Epithelial cell of proximal tubule (primary cell): ENCODE results near the gene SCO2. TPM values are rescaled to one million over a fixed set of nuclear protein-coding genes. Genes with fewer than 3 reads are reported as not detected.

ENCODE experiments used
- DNase-seq: peaks from one replicate; pipeline ENCODE4 v3.0.0-alpha.2; 2011; ENCODE audit warnings: low read depth
- H3K4me3 ChIP-seq: 2 replicates; pipeline ENCODE4 v1.5.1; 2011; ENCODE audit warnings: low read depth, mild to moderate bottlenecking, low read length
- total RNA-seq: library from RNA; depleted of rRNA; stranded (reverse); fragments of >200 nt; gene quantifications from 2 replicates; pipeline ENCODE4 v1.2.3, GENCODE V29; 2015
- TF ChIP-seq, protein P1 (sequence below): conservative IDR thresholded peaks from 2 replicates; pipeline ENCODE4 v1.5.1; 2012; ENCODE audit warnings: low read depth, mild to moderate bottlenecking, low read length

The SCO2 gene
- total RNA-seq, 1 donor from 2014 or later = not detected

DNA sequence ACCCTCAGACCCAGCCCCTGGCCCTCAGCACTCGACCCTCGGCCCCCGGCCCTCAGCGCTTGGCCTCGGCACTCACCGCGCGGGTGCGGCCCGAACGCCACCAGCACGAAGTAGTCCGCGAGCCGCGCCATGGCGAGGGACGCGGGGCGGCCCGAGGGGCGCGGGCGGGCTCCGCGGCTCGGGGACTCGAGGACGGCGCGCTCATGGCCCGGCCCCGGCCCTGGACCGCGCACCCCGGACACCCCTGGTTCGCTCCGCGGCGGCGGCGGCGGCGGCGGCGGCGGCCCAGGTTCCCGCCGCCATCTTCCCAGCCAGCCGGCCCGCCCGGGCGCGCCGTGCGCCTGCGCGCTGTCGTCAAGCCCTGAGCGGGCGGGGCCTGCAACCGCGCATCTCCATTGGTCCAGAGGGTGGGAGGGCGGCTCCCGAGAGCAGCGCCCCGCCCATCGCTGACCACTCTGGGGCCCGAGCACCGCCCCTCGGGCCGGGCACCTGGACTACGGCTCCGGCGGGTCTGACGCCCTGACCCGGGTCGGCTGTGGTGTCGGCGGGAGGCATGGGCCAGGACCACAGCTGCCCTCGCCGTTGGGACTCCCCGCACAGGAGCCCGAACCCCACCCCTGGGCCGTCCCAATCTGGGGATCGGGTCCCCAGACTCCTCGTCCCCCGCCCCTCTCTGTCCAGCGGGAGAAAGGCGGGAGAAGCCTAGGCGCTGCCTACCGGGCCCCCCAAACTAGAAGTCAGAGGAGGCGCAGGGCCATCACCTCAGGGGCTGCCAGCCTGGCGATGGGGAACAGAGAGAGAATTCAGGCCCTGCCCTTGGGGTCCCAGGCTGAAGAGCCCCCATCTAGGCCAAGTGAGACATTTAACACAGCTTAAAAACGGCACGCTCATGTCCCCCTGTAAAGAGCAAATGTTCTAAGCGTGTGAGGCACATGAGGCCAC lies 50.4 kb downstream of the SCO2 start, which contains the start of gene SBF1:
Gene SBF1, minus strand, starts transcription at position 326 of the 942 bp plus-strand sequence. Its CDS starts 195 bp downstream, at position 131.
- peak within 1 kb of the TSS; percentile 79 for H3K4me3 ChIP-seq
- TF ChIP-seq, protein P1, sequence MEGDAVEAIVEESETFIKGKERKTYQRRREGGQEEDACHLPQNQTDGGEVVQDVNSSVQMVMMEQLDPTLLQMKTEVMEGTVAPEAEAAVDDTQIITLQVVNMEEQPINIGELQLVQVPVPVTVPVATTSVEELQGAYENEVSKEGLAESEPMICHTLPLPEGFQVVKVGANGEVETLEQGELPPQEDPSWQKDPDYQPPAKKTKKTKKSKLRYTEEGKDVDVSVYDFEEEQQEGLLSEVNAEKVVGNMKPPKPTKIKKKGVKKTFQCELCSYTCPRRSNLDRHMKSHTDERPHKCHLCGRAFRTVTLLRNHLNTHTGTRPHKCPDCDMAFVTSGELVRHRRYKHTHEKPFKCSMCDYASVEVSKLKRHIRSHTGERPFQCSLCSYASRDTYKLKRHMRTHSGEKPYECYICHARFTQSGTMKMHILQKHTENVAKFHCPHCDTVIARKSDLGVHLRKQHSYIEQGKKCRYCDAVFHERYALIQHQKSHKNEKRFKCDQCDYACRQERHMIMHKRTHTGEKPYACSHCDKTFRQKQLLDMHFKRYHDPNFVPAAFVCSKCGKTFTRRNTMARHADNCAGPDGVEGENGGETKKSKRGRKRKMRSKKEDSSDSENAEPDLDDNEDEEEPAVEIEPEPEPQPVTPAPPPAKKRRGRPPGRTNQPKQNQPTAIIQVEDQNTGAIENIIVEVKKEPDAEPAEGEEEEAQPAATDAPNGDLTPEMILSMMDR = no peak
- no peak for DNase-seq

- peak overlapping the region; percentile 79 for H3K4me3 ChIP-seq
- DNase-seq = no peak
- TF ChIP-seq, protein P1 = no peak
These were observed 51.3 kb downstream of the SCO2 start for GRCh38 chr22:50473855-50474671.

Other genes with a start within 250 kb of the SCO2 start
- 113 and 177 TPM in 2 replicates for gene PLXNB2, start 218.0 kb downstream of the SCO2 start, total RNA-seq
- 1.2 and 4.4 TPM in 2 replicates for gene DENND6B, start 198.6 kb downstream of the SCO2 start, total RNA-seq
- 35.7 and 49.3 TPM in 2 replicates for gene PPP6R2, start 182.3 kb downstream of the SCO2 start, total RNA-seq
- 56.6 and 59.0 TPM in 2 replicates for gene SBF1, start 50.6 kb downstream of the SCO2 start, total RNA-seq
- gene ADM2, start 44.1 kb downstream of the SCO2 start, total RNA-seq = 3.9 and 4.4 TPM in 2 replicates
- not detected in 2 replicates for gene MIOX, start 38.7 kb downstream of the SCO2 start, total RNA-seq
- 69.2 and 83.3 TPM in 2 replicates for gene LMF2, start 17.9 kb downstream of the SCO2 start, total RNA-seq
- gene NCAPH2, start 17.4 kb downstream of the SCO2 start, total RNA-seq = 69.3 and 81.5 TPM in 2 replicates
- 7.6 and 13.1 TPM in 2 replicates for gene TYMP, start 4.4 kb upstream of the SCO2 start, total RNA-seq
- gene KLHDC7B, start 20.3 kb upstream of the SCO2 start, total RNA-seq = 0.07 TPM in 1 of 2 replicates, not detected in the other
- gene SYCE3, start 37.3 kb upstream of the SCO2 start, total RNA-seq = 1.0 TPM in 1 of 2 replicates, not detected in the other
- 1.2 and 4.0 TPM in 2 replicates for gene CPT1B, start 52.8 kb upstream of the SCO2 start, total RNA-seq
- gene CHKB, start 57.3 kb upstream of the SCO2 start, total RNA-seq = 29.5 and 50.4 TPM in 2 replicates
- 0.23 and 0.43 TPM in 2 replicates for gene MAPK8IP2, start 75.2 kb upstream of the SCO2 start, total RNA-seq
- gene ARSA, start 102.6 kb upstream of the SCO2 start, total RNA-seq = 25.5 and 58.5 TPM in 2 replicates
- 1.4 and 3.6 TPM in 2 replicates for gene SHANK3, start 147.2 kb upstream of the SCO2 start, total RNA-seq
- not detected in 2 replicates for gene ACR, start 212.6 kb upstream of the SCO2 start, total RNA-seq